ENCODE results near the gene TOMM40. TPM values are rescaled to one million over a fixed set of nuclear protein-coding genes. Genes with fewer than 3 reads are reported as not detected.
"Not testable (repeated sequence)": the region's sequence is repeated elsewhere in the genome, so short reads cannot be mapped to it uniquely, and the experiment has no call there.

The TOMM40 gene
- total RNA-seq, 4 donors from 2014 or later = 32.5 to 52.3 (median 46.4) TPM

DNA sequence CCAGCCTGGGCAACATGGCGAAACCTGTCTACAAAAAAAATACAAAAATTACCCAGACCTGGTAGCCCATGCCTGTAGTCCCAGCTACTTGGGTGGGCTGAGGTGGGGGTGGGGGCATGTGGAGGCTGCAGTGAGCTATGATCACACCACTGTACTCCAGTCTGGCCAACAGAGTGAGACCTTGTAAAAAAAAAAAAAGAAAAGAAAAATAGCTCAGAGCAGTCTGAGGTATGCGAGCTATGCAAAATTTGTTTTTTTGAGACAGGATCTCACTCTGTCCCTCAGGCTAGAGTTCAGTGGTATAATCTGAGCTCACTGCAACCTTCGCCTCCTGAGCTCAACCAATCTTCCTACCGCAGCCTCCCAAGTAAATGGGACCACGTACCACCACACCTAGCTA is 7.1 kb upstream of the TOMM40 start:
- TF ChIP-seq, protein P1, sequence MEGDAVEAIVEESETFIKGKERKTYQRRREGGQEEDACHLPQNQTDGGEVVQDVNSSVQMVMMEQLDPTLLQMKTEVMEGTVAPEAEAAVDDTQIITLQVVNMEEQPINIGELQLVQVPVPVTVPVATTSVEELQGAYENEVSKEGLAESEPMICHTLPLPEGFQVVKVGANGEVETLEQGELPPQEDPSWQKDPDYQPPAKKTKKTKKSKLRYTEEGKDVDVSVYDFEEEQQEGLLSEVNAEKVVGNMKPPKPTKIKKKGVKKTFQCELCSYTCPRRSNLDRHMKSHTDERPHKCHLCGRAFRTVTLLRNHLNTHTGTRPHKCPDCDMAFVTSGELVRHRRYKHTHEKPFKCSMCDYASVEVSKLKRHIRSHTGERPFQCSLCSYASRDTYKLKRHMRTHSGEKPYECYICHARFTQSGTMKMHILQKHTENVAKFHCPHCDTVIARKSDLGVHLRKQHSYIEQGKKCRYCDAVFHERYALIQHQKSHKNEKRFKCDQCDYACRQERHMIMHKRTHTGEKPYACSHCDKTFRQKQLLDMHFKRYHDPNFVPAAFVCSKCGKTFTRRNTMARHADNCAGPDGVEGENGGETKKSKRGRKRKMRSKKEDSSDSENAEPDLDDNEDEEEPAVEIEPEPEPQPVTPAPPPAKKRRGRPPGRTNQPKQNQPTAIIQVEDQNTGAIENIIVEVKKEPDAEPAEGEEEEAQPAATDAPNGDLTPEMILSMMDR (IDR thresholded peaks at IDR 0.05) = no peak
- no peak for TF ChIP-seq POLR2A (IDR thresholded peaks at IDR 0.05)
- intact Hi-C loops (cut with DNase I; ENCODE audit: low total_unique reads) = no loop called here

DNA sequence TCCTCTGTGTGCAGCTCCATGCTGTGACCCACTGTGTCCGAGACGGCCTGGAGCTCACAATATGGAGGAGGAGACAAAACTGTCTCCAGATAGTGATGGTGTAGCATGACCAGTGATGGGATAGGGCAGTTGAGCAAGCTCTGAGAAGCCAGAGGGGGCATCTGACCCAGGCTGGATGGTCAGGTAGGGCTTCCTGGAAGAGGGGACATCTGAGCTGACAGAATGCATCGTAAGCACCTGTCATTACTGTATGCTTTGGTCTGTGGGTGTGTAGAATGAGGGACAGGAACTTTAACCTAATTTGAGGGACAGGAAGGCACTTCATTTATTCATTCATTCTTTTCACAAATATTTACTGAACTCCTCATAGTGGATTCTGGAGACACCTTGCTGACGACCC is 6.5 kb upstream of the TOMM40 start:
- TF ChIP-seq POLR2A (IDR thresholded peaks at IDR 0.05) = no peak
- TF ChIP-seq, protein P1 (IDR thresholded peaks at IDR 0.05) = no peak
- no peak for DNase-seq (ENCODE audit: low spot score in 2 of 2)
- intact Hi-C loops (cut with DNase I; ENCODE audit: low total_unique reads) = no loop called here
- WGBS, 2 donors = 91 to 92% methylated on average over 4 of the region's 4 CpGs
- H3K4me3 ChIP-seq (ENCODE audit: low read depth, poor library complexity, severe bottlenecking) = no peak overlapping the region

More for the DNA sequence above, 7.1 kb upstream of the TOMM40 start:
- WGBS, 2 donors = 86 to 89% methylated on average over 5 of the region's 5 CpGs
- no peak overlapping the region for H3K4me3 ChIP-seq (ENCODE audit: low read depth, poor library complexity, severe bottlenecking)
- DNase-seq (ENCODE audit: low spot score in 2 of 2) = no peak

DNA sequence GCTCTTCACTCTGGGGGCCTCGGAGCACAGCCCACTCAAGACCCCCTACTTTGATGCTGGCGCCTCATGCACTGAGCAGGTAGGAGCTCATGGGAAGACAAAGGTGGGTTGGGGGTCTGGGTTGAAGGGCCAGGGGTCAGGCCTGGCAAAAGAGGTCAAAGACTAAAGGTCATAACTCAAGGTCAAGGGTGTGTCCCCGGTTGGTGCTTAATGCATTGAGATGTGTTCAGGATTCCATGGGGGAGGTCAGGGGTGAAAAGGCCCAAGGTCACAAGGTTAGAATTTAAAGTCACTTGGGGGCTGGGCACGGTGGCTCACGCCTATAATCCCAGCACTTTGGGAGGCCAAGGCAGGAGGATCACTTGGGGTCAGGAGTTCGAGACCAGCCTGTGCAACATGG is 4.9 kb upstream of the TOMM40 start:
- no peak overlapping the region for H3K4me3 ChIP-seq (ENCODE audit: low read depth, poor library complexity, severe bottlenecking)
- intact Hi-C loops (cut with DNase I; ENCODE audit: low total_unique reads) = no loop called here
- no peak for TF ChIP-seq POLR2A (IDR thresholded peaks at IDR 0.05)
- TF ChIP-seq, protein P1 (IDR thresholded peaks at IDR 0.05) = no peak
- no peak for DNase-seq (ENCODE audit: low spot score in 2 of 2)
- WGBS, 2 donors = 86 to 90% methylated on average over 6 of the region's 6 CpGs

DNA sequence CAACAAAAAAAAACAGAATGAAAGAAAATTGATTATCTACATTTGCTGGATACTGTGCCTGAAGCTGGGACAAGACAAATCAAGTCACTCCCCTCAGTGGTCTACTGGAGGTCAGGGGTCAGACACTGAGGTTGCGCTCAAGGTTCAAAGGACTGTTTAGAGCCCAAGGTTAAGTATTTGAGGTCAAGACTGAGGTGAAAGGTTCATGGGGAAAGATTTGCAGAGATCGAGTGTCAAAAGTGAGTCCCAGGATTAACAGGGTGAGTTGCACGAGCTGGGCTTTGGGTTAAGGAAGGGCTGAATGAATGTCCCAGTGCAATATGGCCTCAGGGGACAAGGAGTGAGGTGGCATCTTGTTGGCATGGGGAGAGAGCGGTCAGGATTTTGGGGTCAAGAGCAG is 3.4 kb upstream of the TOMM40 start:
- 81 to 84% methylated on average over 4 of the region's 4 CpGs for WGBS, 2 donors
- intact Hi-C loops (cut with DNase I; ENCODE audit: low total_unique reads) = no loop called here
- no peak for TF ChIP-seq POLR2A (IDR thresholded peaks at IDR 0.05)
- TF ChIP-seq, protein P1 (IDR thresholded peaks at IDR 0.05) = no peak
- no peak for DNase-seq (ENCODE audit: low spot score in 2 of 2)
- H3K4me3 ChIP-seq (ENCODE audit: low read depth, poor library complexity, severe bottlenecking) = no peak overlapping the region

DNA sequence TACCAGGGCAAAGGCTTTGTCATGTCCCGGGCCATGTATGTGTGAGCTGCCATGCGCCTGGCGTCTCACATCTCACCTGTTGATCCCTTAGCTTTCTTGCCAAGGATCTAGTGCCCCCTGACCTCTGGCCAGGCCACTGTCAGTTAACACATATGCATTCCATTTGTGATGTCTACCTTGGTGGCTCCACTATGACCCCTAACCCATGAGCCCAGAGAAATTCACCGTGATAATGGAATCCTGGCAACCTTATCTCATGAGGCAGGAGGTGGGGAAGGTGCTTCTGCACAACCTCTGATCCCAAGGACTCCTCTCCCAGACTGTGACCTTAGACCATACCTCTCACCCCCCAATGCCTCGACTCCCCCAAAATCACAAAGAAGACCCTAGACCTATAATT is 2.7 kb upstream of the TOMM40 start:
- intact Hi-C loops (cut with DNase I; ENCODE audit: low total_unique reads); DNase-seq (ENCODE audit: low spot score in 2 of 2); H3K4me3 ChIP-seq (ENCODE audit: low read depth, poor library complexity, severe bottlenecking): not testable (repeated sequence)
- 88 to 93% methylated on average over 4 of the region's 5 CpGs for WGBS, 2 donors

DNA sequence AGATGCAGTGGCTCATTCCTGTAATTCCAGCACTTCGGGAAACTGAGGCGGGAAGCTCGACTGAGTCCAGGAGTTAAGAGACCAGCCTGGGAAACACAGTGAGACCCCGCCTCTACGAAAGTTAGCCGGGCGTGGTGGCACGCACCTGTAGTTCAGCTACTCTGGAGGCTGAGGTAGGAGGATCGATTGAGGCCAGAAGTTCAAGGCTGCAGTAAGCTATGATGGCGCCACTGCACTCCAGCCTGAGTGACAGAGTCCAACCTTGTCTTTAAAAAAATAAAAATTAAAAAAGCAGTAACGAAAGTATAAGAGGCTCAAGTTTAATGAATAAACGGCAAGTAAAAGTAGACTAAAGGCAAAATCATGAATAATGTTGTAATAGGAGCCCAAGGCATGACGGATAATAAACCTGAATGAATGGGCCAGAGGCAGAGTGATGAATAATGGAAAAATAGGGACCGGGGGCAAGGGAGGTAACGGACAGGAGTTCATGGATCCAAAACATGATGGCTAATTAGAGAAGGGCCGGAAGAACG is 1.2 kb upstream of the TOMM40 start:
- intact Hi-C loops (cut with DNase I; ENCODE audit: low total_unique reads) = no loop called here
- no peak for TF ChIP-seq POLR2A (IDR thresholded peaks at IDR 0.05)
- TF ChIP-seq, protein P1 (IDR thresholded peaks at IDR 0.05) = no peak
- WGBS, 2 donors = 51 to 55% methylated on average over 17 of the region's 17 CpGs
- H3K4me3 ChIP-seq (ENCODE audit: low read depth, poor library complexity, severe bottlenecking) = peak overlapping the region; percentile 20
- no peak for DNase-seq (ENCODE audit: low spot score in 2 of 2)
